HepG2 (cell line): ENCODE measurements around the gene TMEM214. TPM values are rescaled to one million over a fixed set of nuclear protein-coding genes. Genes with fewer than 3 reads are reported as not detected.

Source experiments
- ATAC-seq: fragments of 200-7000 bp; cut with Tn5 transposase; 3 replicates; pipeline ENCODE4 v1.9.1; 2020; ENCODE audit warnings: mild to moderate bottlenecking, moderate library complexity
- BruUV-seq: library from RNA; stranded (reverse); fragments of 400-500 nt; replicated peaks from 2 replicates; lab custom pipeline; 2021; lab: Mats Ljungman, UMichigan
- CTCF ChIA-PET: fragments of 300-600 bp; formaldehyde crosslinking; extraction: SDS; loops from one replicate; lab custom pipeline; 2021; ENCODE audit warnings: low total read pairs, inconsistent platforms, low intra/inter-chr PET ratio; lab: Yijun Ruan, JAX
- POLR2A ChIA-PET: fragments of 350-600 bp; sonication (Branson Sonifier 250); formaldehyde crosslinking; loops from one replicate; lab custom pipeline; 2020; ENCODE audit warnings: antibody characterized with exemption, inconsistent platforms; lab: Yijun Ruan, JAX
- DNase-seq: peaks from one replicate; pipeline ENCODE4 v3.0.0-alpha.2; 2015; ENCODE audit warnings: low spot score
- FAIRE-seq: peaks from 3 replicates; lab custom pipeline; 2011; peaks lifted over from hg19 to GRCh38; lab: Jason Lieb, UNC
- H2AFZ ChIP-seq: one replicate; pipeline ENCODE4 v1.6.1; 2011; ENCODE audit warnings: low read length, inconsistent platforms
- H3K27ac ChIP-seq: fragments of 300-600 bp; 3 replicates; pipeline ENCODE4 v1.8.0; 2011; ENCODE audit warnings: mixed run types, mild to moderate bottlenecking, mixed read lengths, low read length, inconsistent platforms; ENCODE audit not compliant: insufficient read depth; ENCODE audit errors: extremely low read length
- H3K27me3 ChIP-seq, 2 experiments: fragments of 200-600 bp in 1 of 2; 2 replicates in 1 of 2; 3 replicates in 1 of 2; pipeline versions ENCODE4 v1.6.0 to v1.8.0; 2011; ENCODE audit warnings: low read length in 2 of 2, mild to moderate bottlenecking in 2 of 2, moderate library complexity in 2 of 2, inconsistent platforms in 1 of 2; ENCODE audit not compliant: insufficient read depth in 2 of 2, control insufficient read depth in 1 of 2
- H3K36me3 ChIP-seq, 2 experiments: fragments of 200-600 bp in 1 of 2; replicated peaks in 1 of 2; 2 replicates in 1 of 2; 3 replicates in 1 of 2; pipeline versions ENCODE4 v1.5.1 to v1.8.0; 2011; ENCODE audit warnings: low read length in 2 of 2, inconsistent platforms in 1 of 2; ENCODE audit not compliant: insufficient read depth in 2 of 2, control insufficient read depth in 1 of 2
- H3K4me1 ChIP-seq: 2 replicates; pipeline ENCODE4 v1.5.1; 2012; ENCODE audit warnings: low read length, inconsistent platforms; ENCODE audit not compliant: insufficient read depth
- H3K4me2 ChIP-seq: 2 replicates; pipeline ENCODE4 v1.6.0; 2011; ENCODE audit warnings: low read depth, low read length, inconsistent platforms
- H3K4me3 ChIP-seq, 3 experiments: fragments of 200-600 bp in 1 of 3; sonication (generic), shearing (Covaris generic) in 1 of 3; replicated peaks in 1 of 3; 2 replicates each; pipeline ENCODE4 v1.5.1; 2011 to 2016; ENCODE audit warnings: low read length in 3 of 3, inconsistent platforms in 2 of 3, low read depth in 2 of 3, mild to moderate bottlenecking in 2 of 3, control low read depth in 1 of 3, mixed read lengths in 1 of 3; ENCODE audit not compliant: insufficient read depth in 1 of 3
- H3K79me2 ChIP-seq: one replicate; pipeline ENCODE4 v1.6.1; 2011; ENCODE audit warnings: low read length, inconsistent platforms; ENCODE audit not compliant: insufficient read depth
- H3K9ac ChIP-seq: 2 replicates; pipeline ENCODE4 v1.6.0; 2011; ENCODE audit warnings: mild to moderate bottlenecking, low read depth, low read length, inconsistent platforms; ENCODE audit not compliant: insufficient read depth
- H3K9me3 ChIP-seq: 2 replicates; pipeline ENCODE4 v1.5.1; 2012; ENCODE audit warnings: mild to moderate bottlenecking, low read length
- H4K20me1 ChIP-seq: 2 replicates; pipeline ENCODE4 v1.6.0; 2011; ENCODE audit warnings: inconsistent platforms, mild to moderate bottlenecking, low read length, moderate library complexity; ENCODE audit not compliant: insufficient read depth
- ELF4 ChIP-seq: sonication (generic); formaldehyde crosslinking; IDR thresholded peaks from 2 replicates; pipeline ENCODE4 v1.5.0; 2020; ENCODE audit warnings: missing genetic modification reagents, mild to moderate bottlenecking, moderate library complexity, borderline replicate concordance
- HMG20A ChIP-seq: IDR thresholded peaks from 2 replicates; pipeline ENCODE4 v1.6.1; 2016; ENCODE audit warnings: borderline replicate concordance
- SOX6 ChIP-seq, 2 experiments: fragments of 450-650 bp in 1 of 2; sonication (generic) in 1 of 2; formaldehyde crosslinking in 1 of 2; IDR thresholded peaks; 2 replicates each; pipeline versions ENCODE4 v1.4.0 to v1.6.1; 2017 to 2020; ENCODE audit warnings: antibody characterized with exemption in 1 of 2, mild to moderate bottlenecking in 1 of 2, missing genetic modification reagents in 1 of 2
- ZBED4 ChIP-seq: sonication (generic); formaldehyde crosslinking; IDR thresholded peaks from 2 replicates; pipeline ENCODE4 v1.4.0; 2020; ENCODE audit warnings: missing genetic modification reagents, borderline replicate concordance
- ZBTB49 ChIP-seq: sonication (generic); formaldehyde crosslinking; IDR thresholded peaks from 2 replicates; pipeline ENCODE4 v1.4.0; 2020; ENCODE audit warnings: missing genetic modification reagents, borderline replicate concordance
- ZNF296 ChIP-seq: sonication (generic); formaldehyde crosslinking; conservative IDR thresholded peaks from 2 replicates; pipeline ENCODE4 v1.5.0; 2020; ENCODE audit warnings: mild to moderate bottlenecking, missing genetic modification reagents
- ZNF530 ChIP-seq: sonication (generic); formaldehyde crosslinking; IDR thresholded peaks from 2 replicates; pipeline ENCODE4 v1.5.0; 2020; ENCODE audit warnings: low read depth, mild to moderate bottlenecking, missing genetic modification reagents
- ZNF607 ChIP-seq: sonication (generic); formaldehyde crosslinking; IDR thresholded peaks from 2 replicates; pipeline ENCODE4 v1.5.1; 2020; ENCODE audit warnings: missing genetic modification reagents, mild to moderate bottlenecking, borderline replicate concordance
- WGBS: methylation state at CpG from one replicate; pipeline ENCODE4 v1.1.6; 2017; ENCODE audit warnings: low lambda C conversion rate; 5-methylcytosine and 5-hydroxymethylcytosine counted together
- in situ Hi-C: cut with HindIII; loops from 2 replicates; pipeline ENCODE4 v1.10.0; 2017; ENCODE audit warnings: low pct_unique_long_range_greater_than_20kb; ENCODE audit not compliant: extremely low pct_ligation_motif_present
- intact Hi-C: fragments of 100-400 bp; cut with micrococcal nuclease; formaldehyde crosslinking; loops from one replicate; pipeline ENCODE4 v1.10.0; 2022; ENCODE audit not compliant: unreplicated experiment
- polyA plus RNA-seq, 8 experiments: library from polyadenylated mRNA; depleted of rRNA in 3 of 8; stranded (reverse) in 7 of 8; unstranded in 1 of 8; fragments of >200 nt; fragmentation: Illumina TruSeq in 4 of 8; extraction: Trizol in 4 of 8; gene quantifications; 2 replicates each; pipeline versions ENCODE4 v1.2.1 to v1.2.3, GENCODE V29; 2011 to 2016; ENCODE audit warnings: low read depth in 4 of 8, missing spikeins in 1 of 8, mixed read lengths in 1 of 8; ENCODE audit not compliant: insufficient read depth in 1 of 8
- total RNA-seq, 5 experiments: library from RNA; depleted of rRNA; stranded (reverse); fragments of >200 nt; fragmentation: Illumina TruSeq; extraction: Trizol; gene quantifications; 2 replicates each; pipeline ENCODE4 v1.2.3, GENCODE V29; 2016; ENCODE audit warnings: low read depth in 1 of 5

Gene TMEM214
- total and polyA plus RNA-seq, 2 of the 13 experiments (the other 11 are each of a cell fraction or from before 2014, with no cell fraction given) = 58.3 to 132 TPM

GRCh38 chr2:27069961-27070618, 37.3 kb downstream of the TMEM214 start:
- TF ChIP-seq ELF4 (CRISPR knock-in tag) (0 out of 2 replicates have a peak, but pooled peaks have one; percentile 25), HMG20A (no peak)
- intact Hi-C loops = no loop called here
- Histone ChIP-seq H3K9ac (peak overlapping the region; percentile 97), H3K79me2 (peaks cover 30% of the 10 kb centered on the region), H4K20me1 (no peaks in the 10 kb centered on the region), H3K4me2 (peak overlapping the region; percentile 96), H3K9me3 (no peaks in the 10 kb centered on the region), H2AFZ (no peak overlapping the region), H3K27me3 (peaks cover 0 to 14% of the 10 kb centered on the region in 2 experiments; a peak in 2 of 5 replicates), H3K36me3 (peaks cover 15 to 27% of the 10 kb centered on the region in 2 experiments), H3K27ac (peak overlapping the region; percentile 72), H3K4me1 (peaks cover 56% of the 10 kb centered on the region), H3K4me3 (peak overlapping the region; percentile 92 to 99 (median 98))
- ATAC-seq (no peak), DNase-seq (no peak), FAIRE-seq (no peak)
- 89% methylated on average over 8 of the region's 8 CpGs for WGBS
- in situ Hi-C loops = no loop called here
- BruUV-seq = no TSS peak
- CTCF ChIA-PET = no interaction called here
- POLR2A ChIA-PET = interaction anchor here (2.6 to 3.4 kb wide), 2 partner anchors 17 to 142 kb away, joined by 12 to 88 read pairs; partner anchors contain the start of genes AGBL5, ATRAID and SLC5A6

- peak overlapping the region; percentile 92 to 99 (median 98) for H3K4me3 ChIP-seq
- H3K79me2 ChIP-seq = peaks cover 30% of the 10 kb centered on the region
- WGBS = 4% methylated on average over 5 of the region's 11 CpGs
- no peak for FAIRE-seq
- intact Hi-C loops (loop anchor here (1.0 kb wide), 1 partner anchor 19 kb away; the partner anchor contains the start of gene AGBL5), in situ Hi-C loops (no loop called here)
- H3K27me3 ChIP-seq = peaks cover 0 to 16% of the 10 kb centered on the region in 2 experiments; a peak in 2 of 5 replicates
- peak; percentile 2 for ATAC-seq
- H3K9ac ChIP-seq = peak overlapping the region; percentile 97
- ChIA-PET CTCF (no interaction called here), POLR2A (interaction anchor here (1.0 to 4.3 kb wide), 13 partner anchors 9 to 557 kb away, joined by 3 to 106 read pairs (median 12); partner anchors contain the start of genes ABHD1, AGBL5, ATRAID and CCDC121)
- H3K9me3 ChIP-seq = no peaks in the 10 kb centered on the region
- H3K4me2 ChIP-seq = peak overlapping the region; percentile 96
- no peak for DNase-seq
- H3K27ac ChIP-seq = peak overlapping the region; percentile 72
- BruUV-seq = TSS peak; percentile 66
- peaks cover 63% of the 10 kb centered on the region for H3K4me1 ChIP-seq
- H3K36me3 ChIP-seq = peaks cover 15 to 27% of the 10 kb centered on the region in 2 experiments
- no peak overlapping the region for H2AFZ ChIP-seq
- H4K20me1 ChIP-seq = no peaks in the 10 kb centered on the region
- 0 out of 2 replicates have a peak, but pooled peaks have one; percentile 7 for TF ChIP-seq ZBTB49 (CRISPR knock-in tag)
- no peak for TF ChIP-seq ZBED4 (CRISPR knock-in tag)
- TF ChIP-seq ZNF296 = 0 out of 2 replicates have a peak, but pooled peaks have one; percentile 31
- no peak for TF ChIP-seq SOX6 (IDR thresholded peaks at IDR 0.05)
- TF ChIP-seq SOX6 (CRISPR knock-in tag; IDR thresholded peaks at IDR 0.05) = peak; percentile 8; the same call in 1 of the 2 replicates
- 0 out of 2 replicates have a peak, but pooled peaks have one; percentile 25 for TF ChIP-seq ZNF607 (CRISPR knock-in tag)
- no peak for TF ChIP-seq ZNF530
These were observed 38.0 kb downstream of the TMEM214 start for GRCh38 chr2:27070653-27071276.
